K562 treated with DMSO at 1 percent for 4 hours (cell line): ENCODE data around the gene CAPN1. TPM values are rescaled to one million over a fixed set of nuclear protein-coding genes. Genes with fewer than 3 reads are reported as not detected.

ENCODE experiments used
- total RNA-seq: library from RNA; unstranded; fragments of 300-600 nt; gene quantifications from 2 replicates; pipeline ENCODE4 v1.2.3, GENCODE V29; 2022; ENCODE audit not compliant: insufficient read depth

The CAPN1 gene
- total RNA-seq, result 149 and 191 TPM in 2 replicates

GRCh38 chr11:65181569-65182257 lies at the start of gene CAPN1:
TSS of gene CAPN1 (plus strand) at chr11:65181928. CDS start at chr11:65182702, 774 bp downstream.

GRCh38 chr11:65134240-65134951 lies 47.3 kb upstream of the CAPN1 start, which contains the start of gene SYVN1:
TSS of gene SYVN1 (minus strand) at chr11:65134519. CDS start at chr11:65133601, 918 bp downstream.

GRCh38 chr11:65170058-65170534 lies 11.6 kb upstream of the CAPN1 start, which contains the start of gene SPDYC:
TSS of gene SPDYC (plus strand) at chr11:65170233. CDS start at chr11:65171358, 1,125 bp downstream.

Other genes with a start within 250 kb of the CAPN1 start
- gene GPHA2, start 246.0 kb upstream of the CAPN1 start, total RNA-seq, result not detected in 2 replicates
- gene MAJIN, start 209.8 kb upstream of the CAPN1 start, total RNA-seq, result not detected in 2 replicates
- gene BATF2, start 185.0 kb upstream of the CAPN1 start, total RNA-seq, result 4.3 and 5.6 TPM in 2 replicates
- 166 and 168 TPM in 2 replicates for gene ARL2, start 167.8 kb upstream of the CAPN1 start, total RNA-seq
- gene SNX15, start 154.5 kb upstream of the CAPN1 start, total RNA-seq, result 33.8 and 37.5 TPM in 2 replicates
- 50.3 and 51.3 TPM in 2 replicates for gene SAC3D1, start 140.7 kb upstream of the CAPN1 start, total RNA-seq
- gene NAALADL1, start 123.4 kb upstream of the CAPN1 start, total RNA-seq, result 1.1 TPM in 1 of 2 replicates, not detected in the other
- 68.8 and 84.7 TPM in 2 replicates for gene CDCA5, start 97.9 kb upstream of the CAPN1 start, total RNA-seq
- gene ZFPL1, start 97.7 kb upstream of the CAPN1 start, total RNA-seq, result 61.2 and 79.7 TPM in 2 replicates
- 153 and 168 TPM in 2 replicates for gene VPS51, start 85.7 kb upstream of the CAPN1 start, total RNA-seq
- gene TM7SF2, start 70.1 kb upstream of the CAPN1 start, total RNA-seq, result 16.1 and 16.4 TPM in 2 replicates
- gene ZNHIT2, start 64.2 kb upstream of the CAPN1 start, total RNA-seq, result 16.2 and 21.9 TPM in 2 replicates
- 1,054 and 1,266 TPM in 2 replicates for gene FAU, start 59.8 kb upstream of the CAPN1 start, total RNA-seq
- 69.2 and 74.8 TPM in 2 replicates for gene MRPL49, start 59.6 kb upstream of the CAPN1 start, total RNA-seq
- 43.5 and 53.4 TPM in 2 replicates for gene SYVN1, start 47.4 kb upstream of the CAPN1 start, total RNA-seq
- 13.6 and 14.1 TPM in 2 replicates for gene SPDYC, start 11.7 kb upstream of the CAPN1 start, total RNA-seq
- 14.6 and 18.3 TPM in 2 replicates for gene POLA2, start 80.0 kb downstream of the CAPN1 start, total RNA-seq
- 1.9 and 3.4 TPM in 2 replicates for gene CDC42EP2, start 132.9 kb downstream of the CAPN1 start, total RNA-seq
- 50.7 and 55.1 TPM in 2 replicates for gene DPF2, start 151.9 kb downstream of the CAPN1 start, total RNA-seq
- gene TIGD3, start 172.8 kb downstream of the CAPN1 start, total RNA-seq, result 2.2 and 4.9 TPM in 2 replicates
- gene SLC25A45, start 200.7 kb downstream of the CAPN1 start, total RNA-seq, result 0.77 and 2.0 TPM in 2 replicates
- 36.4 and 36.5 TPM in 2 replicates for gene FRMD8, start 204.7 kb downstream of the CAPN1 start, total RNA-seq
- 17.6 and 22.8 TPM in 2 replicates for gene NEAT1, start 240.9 kb downstream of the CAPN1 start, total RNA-seq